SK-N-SH (cell line): ENCODE results near the gene VEGFA. TPM values are rescaled to one million over a fixed set of nuclear protein-coding genes. Genes with fewer than 3 reads are reported as not detected.

ENCODE experiments used
- CTCF ChIA-PET: fragments of 300-600, 350-600 bp; formaldehyde crosslinking; extraction: SDS; loops from one replicate; lab custom pipeline; 2021; lab: Yijun Ruan, JAX
- POLR2A ChIA-PET: fragments of 350-600 bp; sonication (Branson Sonifier 250); formaldehyde crosslinking; extraction: SDS; loops from one replicate; lab custom pipeline; 2020; ENCODE audit warnings: antibody characterized with exemption, inconsistent platforms; lab: Yijun Ruan, JAX
- DNase-seq: peaks from one replicate; pipeline ENCODE4 v3.0.0; 2012
- H2AFZ ChIP-seq: fragments of 200-600 bp; sonication (generic); 2 replicates; pipeline ENCODE4 v1.8.1; 2016; ENCODE audit warnings: antibody characterized with exemption, mild to moderate bottlenecking, low read depth
- H3F3A ChIP-seq: fragments of 200-600 bp; sonication (generic); replicated peaks from 2 replicates; pipeline ENCODE3; 2016; ENCODE audit warnings: antibody characterized with exemption, mild to moderate bottlenecking; ENCODE audit not compliant: insufficient read depth
- H3K27ac ChIP-seq, 2 experiments: fragments of 200-500 bp in 1 of 2; fragments of 200-600 bp in 1 of 2; sonication (Bioruptor generic) in 1 of 2; sonication (generic), shearing (Covaris generic) in 1 of 2; 2 replicates each; pipeline versions ENCODE4 v1.5.1 to v1.6.1; 2014 to 2016; ENCODE audit warnings: low read depth in 2 of 2, inconsistent platforms in 1 of 2, low read length in 1 of 2, mild to moderate bottlenecking in 1 of 2, mixed read lengths in 1 of 2
- H3K27me3 ChIP-seq: fragments of 200-600 bp; sonication (generic), shearing (Covaris generic); 2 replicates; pipeline ENCODE4 v1.6.1; 2016; ENCODE audit warnings: mixed run types; ENCODE audit not compliant: insufficient read depth
- H3K36me3 ChIP-seq, 2 experiments: fragments of 200-500 bp in 1 of 2; fragments of 200-600 bp in 1 of 2; sonication (Bioruptor generic) in 1 of 2; sonication (generic) in 1 of 2; replicated peaks in 1 of 2; 2 replicates each; pipeline versions ENCODE3 to v1.5.1; 2014 to 2016; ENCODE audit warnings: low read length in 1 of 2, mild to moderate bottlenecking in 1 of 2; ENCODE audit not compliant: insufficient read depth in 2 of 2, control insufficient read depth in 1 of 2
- H3K4me1 ChIP-seq, 2 experiments: fragments of 200-500 bp in 1 of 2; fragments of 200-600 bp in 1 of 2; sonication (Bioruptor generic) in 1 of 2; sonication (generic), shearing (Covaris generic) in 1 of 2; 2 replicates each; pipeline versions ENCODE4 v1.5.1 to v1.6.1; 2014 to 2016; ENCODE audit warnings: low read depth in 1 of 2, low read length in 1 of 2, mixed run types in 1 of 2; ENCODE audit not compliant: insufficient read depth in 2 of 2, control insufficient read depth in 1 of 2
- H3K4me2 ChIP-seq: fragments of 200-600 bp; sonication (generic), shearing (Covaris generic); 2 replicates; pipeline ENCODE4 v1.6.1; 2017; ENCODE audit warnings: mixed run types
- H3K4me3 ChIP-seq, 2 experiments: fragments of 200-500 bp in 1 of 2; fragments of 200-600 bp in 1 of 2; sonication (Bioruptor generic) in 1 of 2; sonication (generic), shearing (Covaris generic) in 1 of 2; 2 replicates each; pipeline versions ENCODE4 v1.5.1 to v1.8.1; 2014 to 2016; ENCODE audit warnings: low read depth in 2 of 2, inconsistent platforms in 1 of 2, low read length in 1 of 2, mild to moderate bottlenecking in 1 of 2, mixed read lengths in 1 of 2, moderate library complexity in 1 of 2
- H3K79me2 ChIP-seq: fragments of 200-600 bp; sonication (generic); 2 replicates; pipeline ENCODE4 v1.8.1; 2017; ENCODE audit warnings: mild to moderate bottlenecking; ENCODE audit not compliant: insufficient read depth
- H3K9ac ChIP-seq: fragments of 200-600 bp; sonication (generic); 2 replicates; pipeline ENCODE4 v1.6.1; 2017; ENCODE audit warnings: mixed run types
- H3K9me2 ChIP-seq: fragments of 200-600 bp; sonication (generic); 2 replicates; pipeline ENCODE4 v1.6.1; 2017; ENCODE audit warnings: mixed run types
- H3K9me3 ChIP-seq: fragments of 200-600 bp; sonication (generic); 2 replicates; pipeline ENCODE4 v1.6.1; 2017; ENCODE audit warnings: mixed run types, mild to moderate bottlenecking, moderate library complexity
- H4K20me1 ChIP-seq: fragments of 200-600 bp; sonication (generic); 2 replicates; pipeline ENCODE4 v1.6.1; 2017; ENCODE audit warnings: mild to moderate bottlenecking, mixed run types; ENCODE audit not compliant: insufficient read depth
- CTCF ChIP-seq: fragments of 200-600 bp; sonication (generic); IDR thresholded peaks from 2 replicates; pipeline ENCODE4 v1.6.1; 2017; ENCODE audit warnings: antibody characterized with exemption, mild to moderate bottlenecking, moderate library complexity
- EP300 ChIP-seq, 2 experiments: IDR thresholded peaks; 2 replicates each; pipeline versions ENCODE4 v1.4.0 to v1.6.1; 2012; ENCODE audit warnings: borderline replicate concordance in 1 of 2, low read depth in 1 of 2, low read length in 1 of 2
- EZH2phosphoT487 ChIP-seq: fragments of 200-600 bp; sonication (generic); IDR thresholded peaks from 2 replicates; pipeline ENCODE4 v1.6.1; 2017; ENCODE audit warnings: low read depth, mixed run types, mild to moderate bottlenecking, antibody characterized with exemption, moderate library complexity, borderline replicate concordance
- FOXJ3 ChIP-seq: sonication (generic); formaldehyde crosslinking; IDR thresholded peaks from 2 replicates; pipeline ENCODE4 v1.5.1; 2020; ENCODE audit warnings: mild to moderate bottlenecking, missing genetic modification reagents
- GATA2 ChIP-seq: sonication (generic); formaldehyde crosslinking; IDR thresholded peaks from 2 replicates; pipeline ENCODE4 v1.5.0; 2020; ENCODE audit warnings: mild to moderate bottlenecking, missing genetic modification reagents
- IRF3 ChIP-seq: fragments of 150-350 bp; IDR thresholded peaks from 2 replicates; pipeline ENCODE4 v1.6.1; 2016; ENCODE audit warnings: mild to moderate bottlenecking, low read depth, low read length
- MEF2A ChIP-seq: IDR thresholded peaks from 2 replicates; pipeline ENCODE4 v1.4.0; 2012; ENCODE audit warnings: low read depth, borderline replicate concordance
- MXI1 ChIP-seq: IDR thresholded peaks from 2 replicates; pipeline ENCODE4 v1.6.1; 2012; ENCODE audit warnings: mild to moderate bottlenecking, low read depth, low read length, improper control_type of control experiment
- NFIC ChIP-seq: IDR thresholded peaks from 2 replicates; pipeline ENCODE4 v1.4.0; 2012; ENCODE audit warnings: borderline replicate concordance
- NRF1 ChIP-seq: IDR thresholded peaks from 2 replicates; pipeline ENCODE4 v1.6.1; 2012; ENCODE audit warnings: low read depth, mild to moderate bottlenecking, low read length
- PBX3 ChIP-seq: IDR thresholded peaks from 2 replicates; pipeline ENCODE4; 2012
- POLR2AphosphoS5 ChIP-seq: IDR thresholded peaks from 2 replicates; pipeline ENCODE4 v1.6.1; 2012; ENCODE audit warnings: low read depth, low read length
- RAD21 ChIP-seq: IDR thresholded peaks from 2 replicates; pipeline ENCODE4 v1.6.1; 2012; ENCODE audit warnings: mild to moderate bottlenecking, low read length
- SIN3A ChIP-seq: IDR thresholded peaks from 2 replicates; pipeline ENCODE4 v1.6.1; 2012; ENCODE audit warnings: low read depth, mild to moderate bottlenecking, low read length, moderate library complexity, borderline replicate concordance
- SMC3 ChIP-seq: IDR thresholded peaks from 2 replicates; pipeline ENCODE4 v1.6.1; 2012; ENCODE audit warnings: low read depth, low read length, improper control_type of control experiment
- TCF12 ChIP-seq: IDR thresholded peaks from 2 replicates; pipeline ENCODE4 v1.4.0; 2012
- TEAD4 ChIP-seq: IDR thresholded peaks from 2 replicates; pipeline ENCODE4 v1.4.0; 2012; ENCODE audit warnings: mild to moderate bottlenecking, borderline replicate concordance; ENCODE audit not compliant: insufficient read depth
- USF1 ChIP-seq: IDR thresholded peaks from 2 replicates; pipeline ENCODE4 v1.4.0; 2012; ENCODE audit warnings: low read depth, borderline replicate concordance
- YY1 ChIP-seq: IDR thresholded peaks from 2 replicates; pipeline ENCODE4 v1.4.0; 2012; ENCODE audit warnings: low read depth, mild to moderate bottlenecking
- ZBTB33 ChIP-seq: IDR thresholded peaks from 2 replicates; pipeline ENCODE4 v1.4.0; 2012; ENCODE audit warnings: low read depth, borderline replicate concordance
- whole genome bisulfite sequencing: methylation state at CpG from one replicate; pipeline ENCODE4 v1.1.6; 2017; ENCODE audit warnings: low lambda C conversion rate; 5-methylcytosine and 5-hydroxymethylcytosine counted together
- polyA plus RNA-seq, 3 experiments: library from polyadenylated mRNA; depleted of rRNA; stranded (reverse); fragments of >200 nt; gene quantifications; 2 replicates each; pipeline ENCODE4 v1.2.3, GENCODE V29; 2012

Gene VEGFA
- polyA plus RNA-seq, 1 of the 3 experiments (the other 2 are of a cell fraction): 81.0 TPM

- no peaks in the 10 kb centered on the region for H3K27me3 ChIP-seq
- ChIA-PET POLR2A (no interaction called here), CTCF (interaction anchor here (0.8 to 2.6 kb wide), 4 partner anchors 12 to 220 kb away, joined by 3 to 10 read pairs (median 6); no protein-coding TSS in a partner anchor)
- H3K4me1 ChIP-seq: peaks cover 0 to 14% of the 10 kb centered on the region in 2 experiments; a peak in 1 of 4 replicates
- H3F3A ChIP-seq: no peaks in the 10 kb centered on the region
- H3K4me3 ChIP-seq: no peak overlapping the region
- H3K4me2 ChIP-seq: no peak overlapping the region
- 92% methylated on average over 2 of the region's 4 CpGs for WGBS
- no peaks in the 10 kb centered on the region for H4K20me1 ChIP-seq
- H3K9me3 ChIP-seq: no peaks in the 10 kb centered on the region
- no peak overlapping the region for H2AFZ ChIP-seq
- H3K27ac ChIP-seq: no peak overlapping the region
- H3K9ac ChIP-seq: no peak overlapping the region
- TF ChIP-seq RAD21 (no peak), YY1 (no peak), MEF2A (no peak), USF1 (no peak), FOXJ3 (CRISPR knock-in tag) (no peak), MXI1 (no peak), ZBTB33 (no peak), SIN3A (no peak), NFIC (no peak), POLR2AphosphoS5 (no peak), SMC3 (no peak), EZH2phosphoT487 (no peak), TEAD4 (no peak)
- H3K9me2 ChIP-seq: no peaks in the 10 kb centered on the region
- no peak for DNase-seq
- H3K79me2 ChIP-seq: no peaks in the 10 kb centered on the region
- no peaks in the 10 kb centered on the region for H3K36me3 ChIP-seq
Observed at GRCh38 chr6:43828711-43829110, 58.7 kb downstream of the VEGFA start.

- Histone ChIP-seq H3K36me3 (no peaks in the 10 kb centered on the region), H3F3A (no peaks in the 10 kb centered on the region), H3K9me2 (no peaks in the 10 kb centered on the region), H3K9ac (no peak overlapping the region), H3K27me3 (no peaks in the 10 kb centered on the region), H3K4me3 (no peak overlapping the region), H3K27ac (no peak overlapping the region), H3K9me3 (no peaks in the 10 kb centered on the region), H4K20me1 (no peaks in the 10 kb centered on the region), H3K4me1 (peaks cover 0 to 18% of the 10 kb centered on the region in 2 experiments; a peak in 1 of 4 replicates), H3K4me2 (no peak overlapping the region), H2AFZ (no peak overlapping the region), H3K79me2 (no peaks in the 10 kb centered on the region)
- 60% methylated on average over 7 of the region's 7 CpGs for WGBS
- ChIA-PET CTCF (interaction anchor here (1.1 to 4.9 kb wide), 4 partner anchors 26 to 221 kb away, joined by 3 to 26 read pairs (median 9); partner anchors contain the start of gene VEGFA), POLR2A (no interaction called here)
- no peak for DNase-seq
- no peak for TF ChIP-seq USF1
- TF ChIP-seq GATA2: no peak
- no peak for TF ChIP-seq MEF2A
- no peak for TF ChIP-seq RAD21
- no peak for TF ChIP-seq CTCF
- no peak for TF ChIP-seq PBX3
- no peak for TF ChIP-seq NRF1
- no peak for TF ChIP-seq EZH2phosphoT487
- TF ChIP-seq TCF12: no peak
- TF ChIP-seq IRF3: no peak
- TF ChIP-seq NFIC: no peak
- no peak for TF ChIP-seq POLR2AphosphoS5
- TF ChIP-seq FOXJ3 (CRISPR knock-in tag): no peak
- TF ChIP-seq EP300 (IDR thresholded peaks at IDR 0.05; ENCODE audit: borderline replicate concordance in 1 of 2, low read depth in 1 of 2, low read length in 1 of 2): no peak
- TF ChIP-seq, all 33 proteins: peak for 0
Observed at GRCh38 chr6:43829470-43829869, 59.5 kb downstream of the VEGFA start.
